Gastrocnemius medialis (tissue), 4 donors: Measurements from ENCODE around the gene SPANXN4. TPM values are rescaled to one million over a fixed set of nuclear protein-coding genes. Genes with fewer than 3 reads are reported as not detected.

Experiments used
- ATAC-seq, 2 donors: fragments of 150-250 bp; one replicate each; pipeline ENCODE4 v1.9.1; 2016
- DNase-seq, 2 donors: peaks; one replicate each; pipeline ENCODE4 v3.0.0-alpha.2; 2019
- H3K27ac ChIP-seq, 4 donors: fragments of 200-600 bp; sonication (generic); 1 replicate in 1 of 4; 2 replicates in 3 of 4; pipeline ENCODE4 v1.5.1; 2016 to 2018; ENCODE audit warnings: mild to moderate bottlenecking in 2 of 4, moderate library complexity in 1 of 4
- H3K27me3 ChIP-seq, 3 donors: fragments of 200-600 bp; sonication (generic) in 2 of 3; 1 replicate in 1 of 3; 2 replicates in 2 of 3; pipeline versions ENCODE4 v1.5.1 to v1.6.0; 2016 to 2019; ENCODE audit warnings: mild to moderate bottlenecking in 1 of 3, moderate library complexity in 1 of 3
- H3K36me3 ChIP-seq, 2 donors: fragments of 200-600 bp; sonication (generic) in 1 of 2; one replicate each; pipeline ENCODE4 v1.5.1; 2017 to 2018
- H3K4me1 ChIP-seq, 2 donors: fragments of 200-600 bp; sonication (generic) in 1 of 2; one replicate each; pipeline ENCODE4 v1.5.1; 2016 to 2017; ENCODE audit warnings: mild to moderate bottlenecking in 2 of 2
- H3K4me3 ChIP-seq, 4 donors: fragments of 200-600 bp; sonication (generic) in 3 of 4; 1 replicate in 1 of 4; 2 replicates in 3 of 4; pipeline ENCODE4 v1.5.1; 2016 to 2019; ENCODE audit warnings: mild to moderate bottlenecking in 2 of 4
- H3K9me3 ChIP-seq, 3 donors: fragments of 200-600 bp; sonication (generic) in 2 of 3; 1 replicate in 1 of 3; 2 replicates in 2 of 3; pipeline ENCODE4 v1.5.1; 2016 to 2019
- CTCF ChIP-seq, 5 experiments: fragments of 450-650 bp in 3 of 5; fragments of 200-600 bp in 2 of 5; sonication (generic) in 2 of 5; IDR thresholded peaks in 4 of 5; conservative IDR thresholded peaks in 1 of 5; 1 replicate in 4 of 5; 2 replicates in 1 of 5; pipeline ENCODE4 v1.5.1; 2016 to 2019; ENCODE audit warnings: antibody characterized with exemption in 5 of 5, mild to moderate bottlenecking in 3 of 5, moderate library complexity in 3 of 5
- POLR2A ChIP-seq, 2 donors: fragments of 450-650 bp; IDR thresholded peaks; one replicate each; pipeline ENCODE4 v1.6.1; 2017; ENCODE audit warnings: antibody characterized with exemption in 2 of 2, mild to moderate bottlenecking in 2 of 2, moderate library complexity in 2 of 2
- in situ Hi-C, 4 donors: fragments of 200-750 bp; cut with MboI; loops; one replicate each; pipeline versions ENCODE4 v1.15.0 to v1.8.0; 2017; ENCODE audit warnings: low sequenced_read_pairs in 4 of 4
- intact Hi-C: fragments of 100-400 bp; cut with DNase I; formaldehyde crosslinking; loops from one replicate; pipeline ENCODE4 v1.15.1; 2023; ENCODE audit warnings: low total_unique reads
- total RNA-seq, 4 donors: library from RNA; depleted of rRNA; stranded (reverse); fragments of >200 nt; gene quantifications; one replicate each; pipeline versions ENCODE4 v1.1.0 to v1.2.3, GENCODE V29; 2016

The SPANXN4 gene, protein sequence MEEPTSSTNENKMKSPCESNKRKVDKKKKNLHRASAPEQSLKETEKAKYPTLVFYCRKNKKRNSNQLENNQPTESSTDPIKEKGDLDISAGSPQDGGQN
- total RNA-seq, result not detected

DNA sequence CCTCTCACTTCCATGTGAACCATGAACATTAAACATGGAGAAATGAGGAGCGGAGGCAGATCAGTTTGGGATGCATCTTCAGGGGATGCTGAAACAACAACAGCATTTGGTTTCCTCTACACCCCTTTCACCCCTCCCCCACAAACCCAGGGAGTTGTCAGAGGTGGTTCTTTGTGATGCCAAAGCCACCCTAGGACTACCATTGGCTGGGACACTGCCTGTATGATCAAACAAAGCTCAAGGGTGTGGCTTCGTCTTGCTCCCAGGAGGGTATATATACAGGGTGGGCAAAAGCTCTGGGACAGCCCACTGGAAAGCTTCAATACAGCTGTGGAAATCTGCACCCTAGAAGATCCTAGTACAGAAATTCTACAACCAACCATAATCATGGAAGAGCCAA lies at the start of gene SPANXN4:
TSS of gene SPANXN4 (plus strand) at position 301 of the 400 bp plus-strand sequence. CDS start at position 388, 87 bp downstream.
- H3K36me3 ChIP-seq, result no peaks in the 10 kb centered on the region
- H3K9me3 ChIP-seq, result no peaks in the 10 kb centered on the region
- H3K27ac ChIP-seq, result no peak within 1 kb of the TSS
- intact Hi-C loops (no loop called here), in situ Hi-C loops (no loop called here)
- H3K27me3 ChIP-seq, result no peaks in the 10 kb centered on the region
- DNase-seq, result no peak
- no peak for ATAC-seq
- H3K4me1 ChIP-seq, result no peaks in the 10 kb centered on the region
- H3K4me3 ChIP-seq, result no peak within 1 kb of the TSS
- TF ChIP-seq POLR2A (IDR thresholded peaks at IDR 0.05) (no peak), CTCF (IDR thresholded peaks at IDR 0.05 in 4 of 5, conservative IDR thresholded peaks at IDR 0.05 in 1 of 5) (no peak)

GRCh38 chrX:142977128-142977914 lies 48.4 kb upstream of the SPANXN4 start:
- in situ Hi-C loops, result no loop called here
- H3K4me3 ChIP-seq, result no peak overlapping the region
- ATAC-seq (no peak), DNase-seq (no peak)
- intact Hi-C loops, result no loop called here
- H3K36me3 ChIP-seq, result no peaks in the 10 kb centered on the region
- H3K27ac ChIP-seq, result no peak overlapping the region
- no peaks in the 10 kb centered on the region for H3K9me3 ChIP-seq
- H3K4me1 ChIP-seq, result no peaks in the 10 kb centered on the region
- TF ChIP-seq POLR2A (IDR thresholded peaks at IDR 0.05) (no peak), CTCF (IDR thresholded peaks at IDR 0.05 in 4 of 5, conservative IDR thresholded peaks at IDR 0.05 in 1 of 5) (no peak)
- H3K27me3 ChIP-seq, result no peaks in the 10 kb centered on the region

- H3K4me3 ChIP-seq, result no peak overlapping the region
- no peak overlapping the region for H3K27ac ChIP-seq
- intact Hi-C loops (no loop called here), in situ Hi-C loops (no loop called here)
- TF ChIP-seq POLR2A (IDR thresholded peaks at IDR 0.05), result no peak
- TF ChIP-seq CTCF (IDR thresholded peaks at IDR 0.05 in 4 of 5, conservative IDR thresholded peaks at IDR 0.05 in 1 of 5), result no peak
- H3K27me3 ChIP-seq, result no peaks in the 10 kb centered on the region
- H3K36me3 ChIP-seq, result no peaks in the 10 kb centered on the region
- no peaks in the 10 kb centered on the region for H3K9me3 ChIP-seq
- ATAC-seq, result no peak
- DNase-seq, result no peak
- H3K4me1 ChIP-seq, result no peaks in the 10 kb centered on the region
Measured at GRCh38 chrX:142978130-142978684, 47.5 kb upstream of the SPANXN4 start.

DNA sequence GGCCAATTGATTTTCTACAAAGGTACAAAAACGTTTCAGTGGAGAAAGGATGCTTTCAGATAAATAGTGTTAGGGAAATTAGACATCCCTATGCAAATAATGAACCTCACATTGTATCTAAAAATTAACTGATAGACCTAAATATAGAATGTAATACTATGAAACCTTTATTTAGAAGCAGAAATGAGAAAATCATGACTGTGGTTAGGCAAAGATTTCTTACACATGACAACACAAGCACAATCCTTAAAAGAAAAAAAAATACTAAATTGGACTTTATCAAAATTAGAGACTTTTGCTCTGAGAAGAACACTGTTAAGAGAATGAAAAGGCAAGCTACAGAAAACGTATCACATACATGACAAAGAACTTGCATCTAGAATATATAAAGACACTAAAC lies 43.0 kb upstream of the SPANXN4 start:
- Histone ChIP-seq H3K4me3 (no peak overlapping the region), H3K36me3 (no peaks in the 10 kb centered on the region), H3K9me3 (no peaks in the 10 kb centered on the region), H3K27me3 (no peaks in the 10 kb centered on the region), H3K4me1 (no peaks in the 10 kb centered on the region), H3K27ac (no peak overlapping the region)
- no peak for TF ChIP-seq POLR2A (IDR thresholded peaks at IDR 0.05)
- in situ Hi-C loops, result no loop called here
- ATAC-seq (no peak), DNase-seq (no peak)
- intact Hi-C loops, result no loop called here

- Histone ChIP-seq H3K27me3 (no peaks in the 10 kb centered on the region), H3K4me1 (no peaks in the 10 kb centered on the region), H3K4me3 (no peak overlapping the region), H3K36me3 (no peaks in the 10 kb centered on the region), H3K9me3 (no peaks in the 10 kb centered on the region), H3K27ac (no peak overlapping the region)
- ATAC-seq (no peak), DNase-seq (no peak)
- in situ Hi-C loops (no loop called here), intact Hi-C loops (no loop called here)
- TF ChIP-seq CTCF (IDR thresholded peaks at IDR 0.05 in 4 of 5, conservative IDR thresholded peaks at IDR 0.05 in 1 of 5) (no peak), POLR2A (IDR thresholded peaks at IDR 0.05) (no peak)
Measured at GRCh38 chrX:142994988-142995387, 30.7 kb upstream of the SPANXN4 start.
